HG03060 (cell line): Measurements from ENCODE around the gene LMX1A.

ENCODE experiments used
- ATAC-seq: cut with Tn5 transposase; IDR thresholded peaks from one replicate; pipeline ENCODE4 v1.9.1; 2021; ENCODE audit warnings: low read depth, moderate number of reproducible peaks; ENCODE audit not compliant: unreplicated experiment

LMX1A gene

DNA sequence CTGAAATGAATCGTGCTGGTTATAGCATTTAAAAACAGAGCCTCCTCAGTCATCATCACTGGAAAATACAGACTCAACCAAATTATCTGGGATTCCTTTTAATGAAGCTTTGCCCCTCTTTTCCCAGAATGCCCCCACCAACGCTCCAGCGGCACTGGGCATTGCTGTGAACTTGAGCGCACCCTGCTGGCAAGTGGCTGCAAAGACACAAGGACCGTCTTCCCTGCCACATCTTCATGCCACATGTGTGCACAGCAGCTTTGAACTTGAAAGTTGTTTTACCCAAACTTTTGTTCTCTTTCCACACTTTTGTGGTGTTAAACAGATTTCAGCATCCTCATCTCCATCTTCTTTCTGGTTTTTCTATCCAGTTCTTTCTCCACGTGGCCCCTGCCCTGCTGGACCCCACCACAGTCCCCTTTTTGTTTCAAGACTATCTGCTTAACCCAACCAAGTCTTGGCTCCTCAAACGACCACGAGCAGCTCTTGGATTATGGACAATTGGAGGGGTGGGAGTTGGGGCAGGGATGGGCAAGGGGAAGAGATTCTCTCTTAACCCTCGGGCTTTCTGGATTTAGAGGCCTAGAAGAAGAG, 12.8 kb upstream of the LMX1A start:
- ATAC-seq = no peak

DNA sequence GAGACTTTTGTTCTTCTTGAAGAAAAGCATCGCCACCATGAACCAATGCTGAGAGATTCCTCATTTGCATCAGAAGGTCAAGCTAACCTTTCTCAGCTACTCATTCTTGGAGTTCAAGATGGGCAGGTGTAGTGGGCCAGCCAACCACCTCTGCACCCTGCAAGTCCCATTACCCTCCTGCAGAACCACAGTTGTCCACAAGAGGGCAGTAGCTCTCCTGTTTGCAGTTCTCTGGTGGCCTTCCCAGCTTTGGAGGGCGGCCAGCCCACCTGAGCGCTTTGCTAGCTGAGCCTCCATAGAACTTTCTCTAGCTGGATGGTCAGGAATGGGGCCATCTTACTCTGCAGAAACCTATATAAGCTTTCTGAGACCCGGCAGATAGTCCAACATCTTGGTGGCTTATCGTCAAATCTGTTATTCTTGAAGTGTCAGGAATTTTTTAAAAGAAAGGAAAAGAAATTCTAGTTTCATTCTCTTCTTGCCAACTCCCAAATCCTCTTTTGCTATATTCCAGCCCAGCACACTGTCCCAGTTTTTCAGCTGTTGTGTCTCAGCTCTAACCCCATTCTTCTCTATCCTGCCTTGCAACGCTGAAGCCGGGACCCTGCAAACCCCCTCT, 11.0 kb upstream of the LMX1A start:
- ATAC-seq = no peak

DNA sequence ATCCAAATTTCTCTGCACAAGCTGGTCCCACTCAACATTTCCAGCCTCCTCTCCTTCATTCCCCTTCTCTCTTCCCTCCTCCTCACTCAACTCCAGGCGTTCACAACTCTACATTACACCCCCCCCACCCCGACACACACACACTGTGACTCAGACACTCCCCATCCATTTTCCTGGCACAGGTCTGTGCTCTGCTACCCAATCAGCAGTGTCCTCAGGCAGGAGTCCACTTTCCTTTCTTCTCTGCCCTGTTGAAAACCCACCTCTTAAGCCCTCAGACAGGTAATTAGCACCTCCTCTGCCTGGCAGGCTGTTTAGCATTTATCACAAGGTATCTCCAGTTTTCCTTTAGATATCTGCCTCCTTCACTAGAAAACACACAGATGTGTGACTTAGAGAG, 8.8 kb upstream of the LMX1A start:
- no peak for ATAC-seq

DNA sequence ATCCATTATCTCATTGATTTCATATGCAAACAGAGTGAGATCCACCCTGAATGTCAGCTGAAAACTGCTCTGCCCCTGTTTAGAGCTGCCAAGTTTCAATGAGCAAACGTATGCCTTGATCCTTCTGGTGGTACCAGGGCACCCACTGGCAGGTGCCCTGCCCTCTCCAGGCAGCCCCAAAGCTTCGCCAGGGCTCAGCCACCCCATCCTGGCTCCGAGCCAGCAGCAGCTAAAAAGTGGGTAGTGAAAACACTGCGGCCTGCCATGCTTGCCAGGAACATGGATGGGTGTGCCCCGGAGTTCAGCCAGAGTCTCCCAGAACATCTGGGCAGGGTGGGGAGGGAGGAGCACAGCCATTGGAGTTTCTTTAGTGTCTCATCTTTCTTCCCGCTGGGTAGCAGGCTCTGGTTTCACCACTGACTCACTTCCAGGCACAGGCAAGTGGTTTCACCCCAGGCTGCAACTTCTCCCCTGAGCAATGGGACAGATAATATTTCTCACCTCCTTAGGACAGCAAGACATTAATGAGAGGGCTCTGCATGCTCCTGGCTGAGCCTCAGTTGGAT, 8.1 kb upstream of the LMX1A start:
- no peak for ATAC-seq

DNA sequence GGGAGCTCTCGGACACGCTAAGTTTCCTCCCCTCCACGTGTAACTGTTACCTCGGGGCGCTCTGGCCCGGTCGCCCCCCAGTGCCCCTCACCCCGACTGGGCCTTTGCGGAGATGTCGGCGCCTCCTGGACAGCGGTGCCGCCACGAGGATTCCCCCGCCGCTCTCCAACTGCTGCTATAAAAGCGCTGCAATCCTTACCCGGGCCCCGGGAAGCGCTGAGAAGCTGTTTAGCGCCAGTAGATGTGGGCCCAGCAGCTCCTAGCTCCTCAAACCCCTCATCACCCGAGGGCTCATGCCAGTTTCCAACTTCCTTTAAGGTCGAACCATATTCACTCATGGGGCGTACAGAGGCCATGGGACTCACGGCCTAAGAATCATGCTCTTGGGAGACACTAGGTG, 361 bp upstream of the LMX1A start:
- no peak for ATAC-seq

DNA sequence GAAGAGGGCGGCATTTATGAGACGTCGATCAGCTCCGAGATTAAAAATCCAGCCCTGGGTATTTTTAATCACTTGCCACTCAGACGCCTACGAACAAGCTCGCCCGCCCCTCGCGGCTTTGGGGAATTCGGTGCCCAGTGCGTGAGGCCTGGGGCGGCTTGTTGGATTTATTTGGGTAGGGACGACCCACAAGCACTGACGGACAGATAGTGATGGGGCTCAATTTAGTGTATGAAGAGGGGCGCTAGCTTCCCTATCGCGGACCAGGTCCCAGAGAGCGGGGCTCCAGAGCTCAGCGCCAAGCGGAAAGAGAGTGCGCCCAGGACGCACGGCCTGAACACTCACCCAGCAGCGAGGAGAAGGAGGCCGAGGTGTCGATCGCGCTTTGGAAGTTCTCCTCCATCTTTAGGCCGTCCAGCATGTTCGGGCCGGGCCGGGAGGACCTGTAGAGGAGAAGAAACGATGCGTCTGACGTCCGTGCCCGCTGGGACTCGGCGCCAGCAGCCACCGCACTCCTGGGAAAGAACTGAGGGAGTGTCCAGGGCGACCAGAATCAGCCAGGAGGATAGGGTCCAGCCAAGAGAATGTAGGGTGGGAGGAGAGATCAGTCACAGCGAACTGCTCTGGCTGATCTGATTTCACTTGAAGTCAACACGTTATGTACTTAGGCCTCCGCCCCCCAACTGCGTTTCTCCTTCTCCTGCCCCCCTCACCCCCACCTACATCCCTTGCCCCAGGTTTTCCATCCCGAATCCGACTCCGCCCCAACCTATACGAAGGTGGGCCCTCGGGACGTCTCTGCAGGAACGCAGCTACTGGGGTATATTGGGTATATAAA, 1.2 kb downstream of the LMX1A start:
- ATAC-seq = no peak

DNA sequence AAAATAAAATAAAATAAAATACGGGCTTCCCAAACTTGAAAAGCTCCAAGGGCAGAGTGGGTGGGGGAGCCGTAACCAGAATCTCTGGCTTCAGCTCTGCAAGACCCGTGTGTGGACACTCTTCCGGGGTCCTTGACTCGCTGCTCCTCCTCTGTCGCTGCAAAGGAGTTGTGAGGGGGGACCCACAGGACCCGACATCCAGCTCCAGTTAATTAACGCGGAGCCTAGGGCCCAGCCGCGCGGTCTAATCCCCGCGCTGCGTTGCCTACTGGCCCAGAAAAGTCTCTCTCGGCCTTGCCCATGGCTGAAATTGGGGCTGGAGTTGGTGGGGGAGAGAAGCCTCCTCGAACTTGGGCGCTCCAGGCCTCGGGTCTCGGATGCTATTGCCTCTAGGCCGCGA, 1.8 kb downstream of the LMX1A start:
- ATAC-seq = no peak

DNA sequence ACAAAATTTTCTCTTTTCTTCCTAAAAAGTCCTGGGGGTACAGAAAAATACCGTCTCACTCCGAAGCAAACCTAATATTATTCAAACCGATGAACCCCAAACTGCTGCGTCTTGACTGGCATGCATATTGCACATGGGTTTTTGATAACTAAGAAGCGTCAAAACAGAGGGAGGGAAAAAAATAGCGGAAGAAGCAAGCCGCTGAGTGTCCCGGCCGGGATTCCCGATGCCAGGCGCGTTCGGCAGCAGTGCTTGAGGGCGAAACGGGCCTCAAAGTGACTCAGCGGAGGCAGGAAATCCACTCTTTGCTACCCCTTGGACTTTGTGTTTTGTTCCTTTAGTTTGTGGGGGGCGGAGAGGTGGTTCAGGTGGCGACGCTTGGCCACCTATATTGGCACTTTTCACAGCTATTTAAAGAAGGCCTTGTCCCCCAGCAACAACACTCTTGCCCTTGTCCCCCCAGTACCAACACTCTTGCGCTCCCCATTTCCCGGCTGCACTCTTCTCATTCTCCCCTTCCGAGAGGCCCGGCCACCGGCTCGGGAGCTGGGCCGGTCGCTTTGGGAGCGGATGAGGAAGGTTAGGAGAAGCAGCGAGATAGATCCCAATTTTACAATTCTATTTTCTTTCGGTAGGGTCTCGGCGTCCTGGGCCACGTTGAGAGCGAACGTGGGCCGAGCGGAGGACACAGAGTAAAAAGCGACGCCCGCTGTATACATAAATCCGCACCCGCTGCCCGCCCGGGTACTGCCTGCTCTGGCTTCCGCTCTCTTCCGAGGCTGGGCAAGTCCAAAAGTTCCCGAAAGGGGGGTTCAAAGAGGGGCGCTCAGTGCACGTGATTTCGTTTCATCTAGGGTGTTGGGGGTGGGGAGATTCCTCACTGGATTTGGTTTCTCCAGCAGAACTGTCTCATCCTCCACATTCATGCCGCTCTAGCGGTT, 2.5 kb downstream of the LMX1A start:
- ATAC-seq = no peak

DNA sequence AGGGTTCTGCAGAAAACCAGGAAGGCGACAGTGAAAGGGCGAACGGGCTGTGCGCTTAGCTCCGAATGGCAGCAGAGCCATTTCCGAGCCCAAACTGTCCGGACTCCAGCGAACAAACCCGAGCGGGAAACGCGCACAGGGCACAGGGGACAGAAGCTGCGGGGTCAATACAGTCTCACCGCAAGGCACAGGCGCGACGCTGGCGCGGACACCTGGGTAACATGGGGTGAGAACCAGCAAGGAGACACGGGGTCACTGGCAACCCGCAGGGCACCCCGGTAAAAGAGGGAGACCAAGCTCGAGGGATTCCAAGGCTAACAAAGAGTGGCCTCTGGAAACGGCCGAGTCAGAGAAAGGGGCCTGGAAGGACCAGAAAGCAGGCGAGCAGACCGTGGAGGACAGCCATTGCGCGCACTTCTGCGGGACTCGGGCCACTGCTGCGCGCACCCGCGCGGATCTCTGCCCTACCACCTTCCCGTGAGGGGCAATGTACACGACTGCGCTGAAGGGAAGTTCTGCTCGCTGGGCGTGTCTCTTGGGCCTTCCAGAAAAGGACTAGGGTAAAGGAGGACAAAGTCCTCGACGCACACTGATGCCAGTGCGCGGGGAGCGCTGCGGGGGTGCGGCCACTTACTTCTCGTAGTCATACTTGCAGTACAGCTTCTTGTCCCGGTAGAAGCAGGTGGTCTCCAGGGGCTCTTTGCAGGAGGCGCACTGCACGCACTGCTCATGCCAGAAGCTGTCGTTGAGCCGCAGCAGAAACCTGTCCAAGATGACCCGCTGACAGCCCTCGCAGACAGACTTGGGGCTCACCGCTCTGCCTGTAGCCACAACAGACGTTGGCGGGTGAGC, 3.8 kb downstream of the LMX1A start:
- ATAC-seq = no peak

DNA sequence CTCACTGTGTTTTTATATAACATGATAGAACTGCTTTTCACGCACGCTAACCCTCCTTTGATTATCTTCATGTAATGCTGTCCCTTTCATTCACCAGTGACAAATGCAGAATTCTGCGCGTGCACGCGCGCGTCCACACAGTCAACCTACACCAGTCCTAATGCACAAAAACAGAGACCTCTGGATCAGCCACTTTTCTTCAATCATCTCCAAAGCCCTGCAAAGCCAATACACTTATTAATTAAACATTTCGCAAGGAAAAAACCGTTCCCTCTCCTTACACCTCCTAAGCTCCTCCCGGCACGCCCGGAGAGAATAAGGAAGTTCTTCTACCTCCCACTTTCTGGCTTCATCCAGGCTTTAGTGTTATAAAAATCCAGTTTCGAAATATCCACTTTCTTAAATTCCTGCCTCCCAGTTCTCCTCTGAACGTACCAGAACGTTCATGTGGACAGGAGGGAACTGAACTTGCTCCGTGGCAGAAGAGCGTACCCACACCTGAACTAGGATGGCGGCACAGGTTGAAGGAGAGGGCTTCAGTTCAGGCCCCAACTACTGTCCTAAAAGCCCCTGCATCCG, 4.6 kb downstream of the LMX1A start:
- ATAC-seq = no peak

DNA sequence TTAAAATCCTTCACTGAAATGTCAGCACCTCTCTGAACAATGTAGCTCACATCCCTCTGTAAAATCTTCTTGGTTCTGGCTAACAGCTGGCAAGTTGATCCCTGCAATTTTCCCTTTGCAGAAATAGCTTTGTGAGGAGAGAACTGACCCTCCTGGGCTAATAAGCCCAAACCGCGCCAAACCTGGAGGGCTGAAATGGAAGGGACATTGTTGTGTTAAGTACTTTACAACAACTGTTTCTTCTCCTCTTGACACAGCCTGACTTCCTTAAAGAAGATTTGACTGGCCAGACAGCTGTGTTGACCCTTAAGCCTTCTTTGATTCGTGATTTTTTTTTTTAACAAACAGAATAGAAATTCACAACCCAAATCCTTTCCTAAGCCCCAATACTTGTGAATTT, 5.7 kb downstream of the LMX1A start:
- ATAC-seq = no peak

DNA sequence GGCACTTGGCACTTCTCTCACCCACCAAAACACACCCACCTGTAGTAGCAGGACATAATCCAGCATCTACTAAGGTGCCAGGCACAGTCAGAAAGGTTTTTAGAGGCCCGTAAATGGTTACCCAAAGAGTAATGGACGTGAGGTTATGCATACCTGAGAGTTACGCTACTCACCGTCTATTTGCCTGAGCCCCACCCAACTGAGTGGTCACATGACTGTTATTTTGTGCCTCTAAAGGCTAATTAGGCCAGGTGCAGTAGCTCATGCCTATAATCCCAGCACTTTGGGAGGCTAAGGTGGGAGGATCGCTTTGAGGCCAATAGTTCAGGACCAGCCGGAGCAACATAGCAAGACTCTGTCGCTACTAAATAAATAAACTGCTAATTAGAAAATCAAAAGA, 11.0 kb downstream of the LMX1A start:
- no peak for ATAC-seq

DNA sequence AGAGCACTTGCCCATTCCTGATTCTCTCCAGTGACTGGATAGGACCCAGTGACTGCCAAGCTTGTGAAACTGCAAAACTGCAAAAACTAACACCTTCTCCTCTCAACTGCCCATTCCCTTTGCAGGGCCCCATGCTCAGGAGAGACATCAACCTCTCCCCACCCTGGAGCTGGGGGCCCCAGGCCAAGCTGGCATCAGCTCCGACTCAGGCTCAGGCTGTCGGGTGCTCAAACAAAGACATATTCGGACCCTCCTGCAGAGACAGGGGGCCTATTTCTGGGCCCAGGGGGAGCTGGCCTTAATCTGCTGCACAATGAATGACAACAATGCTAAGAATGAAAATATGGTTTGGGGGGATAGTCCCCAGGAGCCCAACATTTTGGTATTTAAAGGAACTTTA, 11.8 kb downstream of the LMX1A start:
- no peak for ATAC-seq

DNA sequence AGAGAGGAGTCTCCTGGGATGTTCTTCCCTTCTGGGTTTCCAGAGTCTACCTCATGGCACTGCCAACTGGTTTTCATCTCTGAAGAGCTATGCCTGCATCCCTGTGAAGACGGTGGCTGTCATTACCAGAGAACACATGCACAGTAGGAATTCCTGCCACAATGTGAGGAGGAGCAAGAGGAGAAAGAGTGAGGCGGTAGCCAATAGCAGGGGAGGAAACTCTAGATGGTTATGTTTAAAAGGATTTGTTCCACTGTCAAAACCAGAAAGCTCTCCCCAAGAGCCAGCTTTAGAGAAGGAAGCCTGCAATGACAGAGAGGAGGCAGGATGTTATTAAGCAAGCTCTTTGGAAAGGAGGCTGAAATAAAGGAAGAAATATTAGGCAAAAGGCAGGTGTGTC, 12.3 kb downstream of the LMX1A start:
- no peak for ATAC-seq

DNA sequence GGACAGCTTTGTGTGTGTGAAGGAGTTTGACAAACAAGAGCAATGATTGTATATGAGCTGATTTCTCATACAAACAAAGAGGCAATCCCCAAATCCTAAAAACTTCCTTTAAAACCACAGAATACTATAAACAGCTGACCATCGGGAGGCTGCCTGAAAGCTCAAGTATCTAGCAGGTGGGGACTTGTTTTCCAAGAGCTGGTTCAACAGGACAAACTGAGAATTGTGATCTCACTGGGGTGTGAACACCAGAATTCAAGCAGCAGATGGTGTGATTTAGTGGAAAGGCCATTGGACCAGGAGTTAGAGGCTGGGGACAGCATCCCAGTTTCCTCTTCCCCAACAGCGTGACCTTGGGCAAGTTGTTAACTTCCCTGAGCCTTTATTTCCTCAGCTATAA, 13.9 kb downstream of the LMX1A start:
- ATAC-seq = no peak

DNA sequence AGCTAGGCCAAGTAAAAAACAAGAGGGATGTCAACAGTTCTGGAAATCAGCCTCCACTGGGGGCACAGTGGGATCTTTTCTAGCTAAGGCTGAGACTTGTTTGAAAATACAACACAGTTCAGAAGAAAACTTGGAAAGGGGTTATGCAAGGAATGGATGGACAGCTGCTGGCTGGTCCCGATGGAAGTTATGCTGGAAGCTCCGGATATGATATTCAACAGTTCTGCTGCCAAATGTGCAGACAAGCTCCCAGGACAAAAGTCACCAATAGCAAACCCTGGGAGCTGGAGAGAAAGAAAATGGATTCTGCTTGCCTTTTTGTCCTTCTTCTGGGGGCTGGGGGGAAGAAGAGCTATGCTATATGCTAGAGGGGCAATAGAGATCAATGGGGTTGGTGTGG, 14.3 kb downstream of the LMX1A start:
- no peak for ATAC-seq

DNA sequence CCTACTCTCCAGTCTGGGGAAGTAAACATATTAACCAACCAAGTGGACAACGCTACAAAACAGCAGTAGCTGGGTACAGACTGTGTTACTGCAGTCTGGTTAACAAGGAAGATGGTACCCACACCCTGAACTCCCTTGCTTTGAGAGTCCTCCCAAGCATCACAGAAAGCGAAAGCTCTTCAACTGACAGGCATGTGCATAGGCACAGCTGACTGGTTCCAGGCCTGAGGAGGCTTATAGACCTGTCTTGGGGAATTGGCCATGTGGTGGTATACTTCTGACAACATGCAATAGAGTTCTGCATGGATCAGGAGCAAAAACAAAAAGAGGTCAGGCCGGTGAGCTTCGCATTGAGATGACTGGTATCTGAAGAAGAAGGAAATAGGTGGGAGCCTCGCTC, 17.4 kb downstream of the LMX1A start:
- ATAC-seq = no peak

DNA sequence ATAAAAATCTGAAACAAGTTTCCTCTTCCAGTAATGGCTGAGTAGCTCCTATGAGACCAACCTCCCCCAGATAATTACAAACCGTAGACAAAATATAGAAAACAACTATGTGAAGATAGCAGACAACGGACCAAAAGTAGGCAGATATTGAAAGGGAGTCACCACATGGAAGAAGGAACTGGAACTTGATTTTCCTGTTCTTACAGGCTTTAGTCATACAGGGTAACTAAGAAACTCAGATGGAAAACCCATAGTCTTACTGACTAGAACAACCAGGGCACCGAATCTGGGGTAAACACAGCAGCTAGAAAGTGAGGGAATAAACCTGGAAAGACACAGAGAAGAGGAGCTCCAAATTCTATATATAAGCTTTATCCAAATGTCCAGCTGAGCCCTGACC, 26.0 kb downstream of the LMX1A start:
- ATAC-seq = no peak

DNA sequence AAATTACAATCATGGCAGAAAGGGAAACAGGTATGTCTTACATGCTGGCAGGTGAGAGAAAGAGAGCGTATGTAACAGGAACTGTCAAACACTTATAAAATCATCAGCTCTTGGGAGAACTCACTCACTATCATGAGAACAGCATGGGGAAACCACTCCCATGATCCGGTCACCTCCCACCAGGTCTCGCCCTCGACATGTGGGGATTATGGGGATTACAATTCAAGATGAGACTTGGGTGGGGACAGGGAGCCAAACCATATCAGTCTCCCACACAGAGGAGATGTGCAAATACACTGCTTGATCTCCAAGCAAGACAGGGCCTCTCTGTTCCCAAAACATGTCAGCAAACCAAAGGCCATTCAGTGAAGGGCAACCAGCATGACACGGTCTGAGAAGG, 27.4 kb downstream of the LMX1A start:
- ATAC-seq = no peak
